Measurements from ENCODE around the gene OBSL1.
A peak's percentile ranks its signal among the peaks of the same experiment; 100 is the strongest.

Gene OBSL1

GRCh38 chr2:219532378-219532649 lies 39.0 kb downstream of the OBSL1 start:
- DNase-seq (ENCODE audit: extremely low read depth, low read depth): no peak
- TF ChIP-seq CTCF (IDR thresholded peaks at IDR 0.05; ENCODE audit: low read depth, low read length, missing control alignments): no peak
- H3K4me3 ChIP-seq (replicated peaks; ENCODE audit: low read depth, low read length): no peak overlapping the region

- DNase-seq (ENCODE audit: extremely low read depth, low read depth): no peak
- H3K4me3 ChIP-seq (replicated peaks; ENCODE audit: low read depth, low read length): no peak overlapping the region
Observed at GRCh38 chr2:219531639-219532377, 39.5 kb downstream of the OBSL1 start.

GRCh38 chr2:219530048-219530963 lies 41.0 kb downstream of the OBSL1 start:
- DNase-seq (ENCODE audit: extremely low read depth, low read depth): peak; percentile 47
- peak; percentile 95 for TF ChIP-seq CTCF (IDR thresholded peaks at IDR 0.05; ENCODE audit: low read depth, low read length, missing control alignments)
- H3K4me3 ChIP-seq (replicated peaks; ENCODE audit: low read depth, low read length): no peak overlapping the region

More at GRCh38 chr2:219531639-219532377, 39.5 kb downstream of the OBSL1 start:
- TF ChIP-seq CTCF (IDR thresholded peaks at IDR 0.05; ENCODE audit: low read depth, low read length, missing control alignments): no peak

GRCh38 chr2:219527472-219527871 lies 43.9 kb downstream of the OBSL1 start:
- H3K4me3 ChIP-seq (replicated peaks; ENCODE audit: low read depth, low read length): no peak overlapping the region
- TF ChIP-seq CTCF (IDR thresholded peaks at IDR 0.05; ENCODE audit: low read depth, low read length, missing control alignments): no peak
- no peak for DNase-seq (ENCODE audit: extremely low read depth, low read depth)

GRCh38 chr2:219527076-219527394 lies 44.3 kb downstream of the OBSL1 start:
- no peak for TF ChIP-seq CTCF (IDR thresholded peaks at IDR 0.05; ENCODE audit: low read depth, low read length, missing control alignments)
- no peak overlapping the region for H3K4me3 ChIP-seq (replicated peaks; ENCODE audit: low read depth, low read length)
- DNase-seq (ENCODE audit: extremely low read depth, low read depth): no peak

- H3K4me3 ChIP-seq (replicated peaks; ENCODE audit: low read depth, low read length): no peak overlapping the region
- no peak for DNase-seq (ENCODE audit: extremely low read depth, low read depth)
- no peak for TF ChIP-seq CTCF (IDR thresholded peaks at IDR 0.05; ENCODE audit: low read depth, low read length, missing control alignments)
Observed at GRCh38 chr2:219526320-219527075, 44.8 kb downstream of the OBSL1 start.
